Neural crest cell (in vitro differentiated cells): ENCODE measurements around the gene ICAM5. TPM values are rescaled to one million over a fixed set of nuclear protein-coding genes. Genes with fewer than 3 reads are reported as not detected.

Source experiments
- DNase-seq: peaks from one replicate; pipeline ENCODE4 v3.0.0; 2021; ENCODE audit warnings: low read depth, mixed read lengths, low spot score
- H3K27ac Mint-ChIP-seq: one replicate; pipeline ENCODE4 v1.8.0; 2021; ENCODE audit warnings: mild to moderate bottlenecking, mixed read lengths; ENCODE audit not compliant: unreplicated experiment
- H3K27me3 Mint-ChIP-seq: 2 replicates; pipeline ENCODE4 v1.8.0; 2021; ENCODE audit warnings: low read depth, mild to moderate bottlenecking, mixed read lengths
- H3K36me3 Mint-ChIP-seq: 2 replicates; pipeline ENCODE4 v1.8.0; 2021; ENCODE audit warnings: low read depth, mild to moderate bottlenecking, mixed read lengths
- H3K4me1 Mint-ChIP-seq: 2 replicates; pipeline ENCODE4 v1.8.0; 2021; ENCODE audit warnings: mixed read lengths
- H3K4me3 Mint-ChIP-seq: one replicate; pipeline ENCODE4 v1.8.0; 2021; ENCODE audit warnings: mild to moderate bottlenecking, mixed read lengths
- H3K9me3 Mint-ChIP-seq: 2 replicates; pipeline ENCODE4 v1.8.0; 2021; ENCODE audit warnings: mixed read lengths
- total RNA-seq: library from RNA; stranded (reverse); gene quantifications from 2 replicates; pipeline ENCODE4 v1.2.1, GENCODE V29; 2021
- TF ChIP-seq, protein P1 (sequence below): fragments of 200-600 bp; sonication (generic); conservative IDR thresholded peaks from 2 replicates; pipeline ENCODE4 v1.5.0; 2021; ENCODE audit warnings: antibody characterized with exemption, mild to moderate bottlenecking

The ICAM5 gene
- total RNA-seq, 1 donor from 2014 or later = not detected

DNA sequence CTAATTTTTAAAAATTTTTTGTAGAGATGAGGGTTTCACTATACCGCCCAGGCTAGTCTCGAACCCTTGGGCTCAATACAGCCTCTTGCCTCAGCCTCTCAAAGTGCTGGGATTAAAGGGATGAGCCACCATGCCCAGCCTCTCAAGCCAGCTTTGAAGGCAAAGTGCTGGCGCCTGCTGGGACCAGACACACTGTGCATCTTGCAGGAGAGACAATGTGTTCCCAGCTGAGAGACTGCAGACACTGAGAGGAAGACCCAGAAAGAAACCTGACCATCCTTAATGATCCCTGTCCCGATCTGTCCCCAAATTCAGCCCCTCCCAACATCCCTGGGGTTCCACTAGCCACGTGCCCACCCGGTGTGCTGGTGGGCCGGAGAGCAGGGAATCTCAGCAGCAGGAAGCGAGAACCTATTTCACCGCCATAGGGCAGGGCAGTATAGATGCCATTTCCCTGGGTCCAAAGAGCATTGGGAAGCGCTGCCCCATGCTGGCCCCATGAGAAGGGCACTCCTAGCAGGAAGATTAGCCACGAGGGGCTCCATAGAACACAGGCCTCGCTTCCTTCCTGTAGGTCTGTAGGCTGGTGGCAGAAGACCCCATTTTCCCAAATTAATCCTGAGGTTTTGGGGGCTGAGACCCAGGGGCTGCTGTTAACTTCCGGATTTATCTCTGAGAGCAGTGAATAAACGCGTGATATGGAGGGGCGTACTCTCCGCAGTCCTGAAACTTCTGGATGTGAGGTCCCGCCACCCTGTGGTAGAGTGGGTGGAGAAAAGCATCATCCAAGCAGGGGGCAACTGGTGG lies 42.6 kb downstream of the ICAM5 start:
- Mint-ChIP-seq H3K27me3 (no peaks in the 10 kb centered on the region), H3K36me3 (peaks cover 3% of the 10 kb centered on the region), H3K4me1 (peaks cover 32% of the 10 kb centered on the region), H3K27ac (peak overlapping the region; percentile 99), H3K4me3 (peak overlapping the region; percentile 99), H3K9me3 (no peaks in the 10 kb centered on the region)
- no peak for DNase-seq
- TF ChIP-seq, protein P1, sequence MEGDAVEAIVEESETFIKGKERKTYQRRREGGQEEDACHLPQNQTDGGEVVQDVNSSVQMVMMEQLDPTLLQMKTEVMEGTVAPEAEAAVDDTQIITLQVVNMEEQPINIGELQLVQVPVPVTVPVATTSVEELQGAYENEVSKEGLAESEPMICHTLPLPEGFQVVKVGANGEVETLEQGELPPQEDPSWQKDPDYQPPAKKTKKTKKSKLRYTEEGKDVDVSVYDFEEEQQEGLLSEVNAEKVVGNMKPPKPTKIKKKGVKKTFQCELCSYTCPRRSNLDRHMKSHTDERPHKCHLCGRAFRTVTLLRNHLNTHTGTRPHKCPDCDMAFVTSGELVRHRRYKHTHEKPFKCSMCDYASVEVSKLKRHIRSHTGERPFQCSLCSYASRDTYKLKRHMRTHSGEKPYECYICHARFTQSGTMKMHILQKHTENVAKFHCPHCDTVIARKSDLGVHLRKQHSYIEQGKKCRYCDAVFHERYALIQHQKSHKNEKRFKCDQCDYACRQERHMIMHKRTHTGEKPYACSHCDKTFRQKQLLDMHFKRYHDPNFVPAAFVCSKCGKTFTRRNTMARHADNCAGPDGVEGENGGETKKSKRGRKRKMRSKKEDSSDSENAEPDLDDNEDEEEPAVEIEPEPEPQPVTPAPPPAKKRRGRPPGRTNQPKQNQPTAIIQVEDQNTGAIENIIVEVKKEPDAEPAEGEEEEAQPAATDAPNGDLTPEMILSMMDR = no peak

DNA sequence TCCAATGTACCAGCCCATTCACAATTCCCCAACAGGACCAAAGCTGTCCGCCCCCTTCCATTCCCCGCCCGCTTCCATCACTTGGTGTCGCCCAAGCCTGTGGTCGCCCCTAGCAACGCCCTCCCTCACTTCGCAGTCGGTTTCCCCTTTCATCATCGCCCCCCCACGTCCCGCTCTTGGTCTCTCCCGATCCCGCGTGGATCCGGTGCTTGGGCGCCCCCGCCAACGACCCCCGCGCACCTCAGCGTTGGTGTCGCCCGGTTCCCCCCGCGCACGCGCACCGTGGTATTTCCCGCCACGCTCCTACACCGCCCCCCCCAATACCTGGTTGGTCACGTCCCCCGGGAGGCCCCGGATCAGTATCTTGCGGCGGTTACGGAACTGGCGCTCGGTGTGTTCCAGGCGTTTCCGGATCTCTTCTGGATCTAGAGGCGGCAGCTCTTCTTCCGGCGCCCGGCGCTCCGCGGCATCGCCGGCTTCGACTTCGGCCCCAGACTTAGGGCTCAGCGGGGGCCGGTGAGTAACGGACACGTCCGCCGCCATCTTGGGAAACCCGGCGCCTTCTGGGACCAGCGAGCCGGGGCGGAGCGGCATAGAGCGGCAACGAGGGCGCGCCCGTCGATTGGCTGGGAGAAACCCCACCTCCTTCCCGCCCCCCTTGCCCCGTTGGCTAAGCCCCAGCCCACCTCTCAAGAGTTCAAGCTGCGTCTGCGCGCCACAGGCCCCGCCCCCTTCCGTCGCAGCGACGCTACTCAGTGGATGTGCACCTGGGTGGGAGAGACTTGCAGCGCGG lies 43.4 kb downstream of the ICAM5 start, which contains the start of gene RAVER1:
RAVER1 (minus strand) TSS at position 565 of the 793 bp plus-strand sequence; CDS start at position 543, 22 bp downstream.
- TF ChIP-seq, protein P1 = no peak
- peaks cover 32% of the 10 kb centered on the region for H3K4me1 Mint-ChIP-seq
- no peaks in the 10 kb centered on the region for H3K27me3 Mint-ChIP-seq
- peak within 1 kb of the TSS; percentile 99 for H3K4me3 Mint-ChIP-seq
- no peaks in the 10 kb centered on the region for H3K9me3 Mint-ChIP-seq
- DNase-seq = peak; percentile 94
- H3K36me3 Mint-ChIP-seq = peaks cover 3% of the 10 kb centered on the region
- H3K27ac Mint-ChIP-seq = peak within 1 kb of the TSS; percentile 99

DNA sequence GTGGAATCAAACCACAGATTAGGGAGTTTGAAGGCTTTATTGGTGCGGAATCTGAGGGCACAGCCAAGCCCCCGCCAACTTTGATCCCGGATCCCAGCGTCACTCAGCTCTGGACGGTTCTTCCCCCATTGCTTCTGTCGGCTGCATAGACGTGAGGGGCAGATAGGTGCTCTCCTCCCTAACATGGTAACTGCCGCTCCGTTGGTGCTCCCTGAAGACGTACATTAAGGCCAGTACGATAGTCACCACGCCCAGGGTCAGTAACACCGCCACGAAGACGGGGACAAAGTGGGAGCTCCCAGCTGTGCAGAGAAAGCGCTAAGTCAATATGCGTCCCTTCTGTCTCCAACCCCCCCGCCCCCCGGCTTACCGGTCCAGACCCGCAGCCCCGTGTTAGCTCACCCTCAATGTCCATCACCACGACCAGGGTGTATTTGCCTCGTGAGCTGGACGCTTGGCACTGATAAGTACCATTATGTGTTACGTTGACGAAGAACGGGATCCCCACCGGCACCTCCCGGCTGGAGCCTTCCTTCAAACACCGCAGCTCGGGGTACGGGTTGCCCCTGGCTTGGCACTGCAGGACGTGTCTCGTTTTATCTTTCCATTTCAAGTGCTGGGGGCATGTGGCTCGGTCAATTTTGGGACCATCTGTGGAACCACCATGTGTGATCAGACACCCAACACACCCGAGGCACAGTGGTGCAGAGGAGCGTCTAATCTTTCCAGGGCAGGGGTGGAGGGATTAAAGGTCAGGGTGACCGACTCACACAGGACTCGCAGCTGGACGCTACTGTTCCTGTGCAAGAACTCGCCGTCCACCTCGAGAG lies 44.2 kb downstream of the ICAM5 start:
- Mint-ChIP-seq H3K4me3 (peak overlapping the region; percentile 99), H3K27ac (peak overlapping the region; percentile 99), H3K4me1 (peaks cover 32% of the 10 kb centered on the region), H3K9me3 (no peaks in the 10 kb centered on the region), H3K27me3 (no peaks in the 10 kb centered on the region), H3K36me3 (peaks cover 3% of the 10 kb centered on the region)
- TF ChIP-seq, protein P1 = no peak
- DNase-seq = peak; percentile 18

DNA sequence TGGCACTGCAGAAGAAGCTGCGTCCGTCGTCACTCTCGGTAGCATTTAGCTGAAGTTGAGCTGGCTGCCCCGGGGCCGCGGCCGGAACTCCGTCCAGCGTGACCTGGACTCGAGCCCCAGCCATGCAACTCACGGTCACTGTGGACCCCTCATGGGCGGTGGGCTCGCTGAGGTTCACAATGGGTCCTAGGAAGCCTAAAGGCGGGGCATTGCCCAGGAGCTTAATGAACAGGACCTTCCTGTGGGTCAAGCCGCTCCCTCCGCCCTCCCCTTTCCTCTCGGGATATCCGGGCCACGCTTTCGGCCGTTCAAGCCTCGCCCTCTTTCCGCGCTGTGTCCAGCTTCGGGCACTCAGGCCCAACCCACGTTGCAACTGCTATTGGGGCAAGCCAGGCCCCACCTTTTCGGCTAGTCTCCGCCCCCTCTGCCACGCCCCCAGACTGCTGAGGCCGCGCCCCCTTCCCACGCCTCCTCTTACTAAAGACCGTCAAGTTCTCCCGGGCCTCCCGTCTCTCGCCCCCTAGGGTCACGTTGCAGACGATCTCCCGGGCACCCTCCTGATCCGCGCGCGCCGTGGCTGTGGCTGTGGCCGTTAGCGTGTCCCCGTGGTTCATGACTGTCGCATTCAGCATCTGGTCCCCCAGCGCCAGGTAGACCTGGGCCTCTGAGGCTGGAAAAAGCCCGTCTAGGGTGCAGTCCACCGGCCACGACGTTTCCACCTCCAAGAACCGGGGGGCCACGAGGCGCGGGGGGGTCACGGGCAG lies 45.0 kb downstream of the ICAM5 start:
- Mint-ChIP-seq H3K27me3 (no peaks in the 10 kb centered on the region), H3K4me3 (peak overlapping the region; percentile 99), H3K4me1 (peaks cover 32% of the 10 kb centered on the region), H3K9me3 (no peaks in the 10 kb centered on the region), H3K27ac (peak overlapping the region; percentile 75), H3K36me3 (peaks cover 3% of the 10 kb centered on the region)
- peak; percentile 95 for DNase-seq
- TF ChIP-seq, protein P1 = peak; percentile 16
